Measurements from ENCODE around the gene OR4D2.

- TF ChIP-seq CTCF (IDR thresholded peaks at IDR 0.05; ENCODE audit: low read depth, low read length) (no peak), EZH2phosphoT487 (IDR thresholded peaks at IDR 0.05; ENCODE audit: low read depth) (no peak)
Observed at GRCh38 chr17:58205936-58206335, 39.2 kb downstream of the OR4D2 start.
